Endothelial cell of umbilical vein (primary cell): ENCODE measurements around the gene NF1.

ENCODE experiments used
- CTCF ChIP-seq, 2 donors: IDR thresholded peaks; 1 replicate in 1 of 2; 2 replicates in 1 of 2; pipeline ENCODE4 v1.5.1; 2011; ENCODE audit warnings: low read length in 2 of 2, mild to moderate bottlenecking in 2 of 2, moderate library complexity in 2 of 2, control low read depth in 1 of 2, inconsistent platforms in 1 of 2, low read depth in 1 of 2; ENCODE audit not compliant: insufficient read depth in 1 of 2; ENCODE audit errors: extremely low read depth in 1 of 2
- EZH2 ChIP-seq: IDR thresholded peaks from 2 replicates; pipeline ENCODE4 v1.6.1; 2012; ENCODE audit warnings: borderline replicate concordance, low read depth, mild to moderate bottlenecking, moderate library complexity, low read length, inconsistent platforms; ENCODE audit not compliant: severe bottlenecking
- FOS ChIP-seq: IDR thresholded peaks from 2 replicates; pipeline ENCODE4 v1.6.1; 2011; ENCODE audit warnings: mild to moderate bottlenecking, low read length, moderate library complexity, borderline replicate concordance; ENCODE audit not compliant: insufficient read depth
- GATA2 ChIP-seq: IDR thresholded peaks from 2 replicates; pipeline ENCODE4 v1.7.0; 2011; ENCODE audit warnings: low read depth, mild to moderate bottlenecking, moderate library complexity, mixed read lengths, low read length; ENCODE audit not compliant: insufficient read length, insufficient read depth
- JUN ChIP-seq: IDR thresholded peaks from 2 replicates; pipeline ENCODE4 v1.6.1; 2011; ENCODE audit warnings: borderline replicate concordance, low read depth; ENCODE audit not compliant: insufficient read length, insufficient read depth
- MAX ChIP-seq: IDR thresholded peaks from 2 replicates; pipeline ENCODE4 v1.6.1; 2011; ENCODE audit not compliant: insufficient read depth, insufficient read length
- MYC ChIP-seq: IDR thresholded peaks from one replicate; pipeline ENCODE4 v1.6.1; 2011; ENCODE audit warnings: mild to moderate bottlenecking, low read depth, low read length
- POLR2A ChIP-seq: IDR thresholded peaks from 2 replicates; pipeline ENCODE4 v1.6.1; 2012; ENCODE audit warnings: low read depth, mild to moderate bottlenecking, control low read depth, low read length
- POLR2AphosphoS5 ChIP-seq: IDR thresholded peaks from 2 replicates; pipeline ENCODE4 v1.6.1; 2012; ENCODE audit warnings: low read depth, mild to moderate bottlenecking, control low read depth, low read length, moderate library complexity; ENCODE audit not compliant: insufficient read depth

GRCh38 chr17:31416503-31416923 is 321.7 kb downstream of the NF1 start:
- TF ChIP-seq CTCF (IDR thresholded peaks at IDR 0.05; ENCODE audit: extremely low read depth in 1 of 2, insufficient read depth in 1 of 2, low read depth in 1 of 2, low read length in 2 of 2) (no peak), MAX (no peak), POLR2AphosphoS5 (no peak), JUN (no peak), EZH2 (no peak), GATA2 (no peak), POLR2A (no peak), MYC (no peak), FOS (no peak)
